GM23338 (cell line): ENCODE results near the gene RIMS4. TPM values are rescaled to one million over a fixed set of nuclear protein-coding genes. Genes with fewer than 3 reads are reported as not detected.

Experiments used
- ATAC-seq: fragments of 200-7000 bp; cut with Tn5 transposase; 3 replicates; pipeline ENCODE4 v1.9.1; 2020
- DNase-seq: peaks from one replicate; pipeline ENCODE4 v3.0.0-alpha.2; 2015; ENCODE audit warnings: low spot score
- H2AFZ ChIP-seq: fragments of 200-600 bp; sonication (generic); 2 replicates; pipeline ENCODE4 v1.8.0; 2016; ENCODE audit warnings: antibody characterized with exemption, mild to moderate bottlenecking, moderate library complexity
- H3F3A ChIP-seq: fragments of 200-600 bp; sonication (generic); replicated peaks from 2 replicates; pipeline ENCODE4 v1.8.0; 2017; ENCODE audit warnings: antibody characterized with exemption, mixed run types, low read depth
- H3K27ac ChIP-seq: fragments of 200-600 bp; sonication (generic); 2 replicates; pipeline ENCODE4 v1.6.1; 2016; ENCODE audit warnings: low read depth
- H3K27me3 ChIP-seq: fragments of 200-600 bp; sonication (generic); 2 replicates; pipeline ENCODE4 v1.8.0; 2016; ENCODE audit warnings: mild to moderate bottlenecking, mixed run types, moderate library complexity; ENCODE audit not compliant: insufficient read depth
- H3K36me3 ChIP-seq: fragments of 200-600 bp; sonication (generic); 2 replicates; pipeline ENCODE4 v1.8.0; 2016; ENCODE audit warnings: mild to moderate bottlenecking; ENCODE audit not compliant: insufficient read depth
- H3K4me1 ChIP-seq: fragments of 200-600 bp; sonication (generic); 2 replicates; pipeline ENCODE4 v1.8.0; 2016; ENCODE audit warnings: mild to moderate bottlenecking, moderate library complexity; ENCODE audit not compliant: insufficient read depth
- H3K4me2 ChIP-seq: fragments of 200-600 bp; sonication (generic); 2 replicates; pipeline ENCODE4 v1.7.1; 2017; ENCODE audit warnings: mixed run types
- H3K4me3 ChIP-seq: fragments of 200-600 bp; sonication (generic); 2 replicates; pipeline ENCODE4 v1.6.1; 2016; ENCODE audit warnings: mixed run types
- H3K79me2 ChIP-seq: fragments of 200-600 bp; sonication (generic); replicated peaks from 2 replicates; pipeline ENCODE4 v1.8.0; 2017; ENCODE audit warnings: mild to moderate bottlenecking; ENCODE audit not compliant: insufficient read depth
- H3K9me2 ChIP-seq: fragments of 200-600 bp; sonication (generic); 2 replicates; pipeline ENCODE4 v1.8.0; 2017; ENCODE audit not compliant: insufficient read depth
- H4K20me1 ChIP-seq: fragments of 200-600 bp; sonication (generic); replicated peaks from 2 replicates; pipeline ENCODE4 v1.8.0; 2017; ENCODE audit warnings: mild to moderate bottlenecking; ENCODE audit not compliant: insufficient read depth
- H3K27ac Mint-ChIP-seq: 2 replicates; pipeline ENCODE4 v1.8.0; 2020; ENCODE audit warnings: inconsistent platforms, mild to moderate bottlenecking, moderate library complexity, mixed read lengths
- H3K27me3 Mint-ChIP-seq: 3 replicates; pipeline ENCODE4 v1.8.0; 2022; ENCODE audit warnings: low read depth, mild to moderate bottlenecking, moderate library complexity, mixed read lengths, inconsistent platforms; ENCODE audit not compliant: insufficient read depth, poor library complexity
- H3K36me3 Mint-ChIP-seq: 3 replicates; pipeline ENCODE4 v1.8.0; 2021; ENCODE audit warnings: low read depth, mild to moderate bottlenecking, inconsistent platforms, moderate library complexity, mixed read lengths
- H3K4me1 Mint-ChIP-seq: 3 replicates; pipeline ENCODE4 v1.8.0; 2020; ENCODE audit warnings: mild to moderate bottlenecking, inconsistent platforms, mixed read lengths
- H3K4me3 Mint-ChIP-seq: 3 replicates; pipeline ENCODE4 v1.8.0; 2021; ENCODE audit warnings: moderate library complexity, mild to moderate bottlenecking, inconsistent platforms, mixed read lengths
- H3K9me3 Mint-ChIP-seq: 3 replicates; pipeline ENCODE4 v1.8.0; 2020; ENCODE audit warnings: moderate library complexity, mild to moderate bottlenecking, inconsistent platforms, mixed read lengths
- CREB1 ChIP-seq: fragments of 250-450 bp; sonication (Bioruptor Pico); IDR thresholded peaks from 2 replicates; pipeline ENCODE4 v1.5.0; 2020; ENCODE audit warnings: low read depth, mild to moderate bottlenecking, moderate library complexity
- ETS1 ChIP-seq: IDR thresholded peaks from 2 replicates; pipeline ENCODE4 v1.6.1; 2016; ENCODE audit warnings: antibody characterized with exemption
- EZH2 ChIP-seq: fragments of 200-600 bp; sonication (generic); IDR thresholded peaks from one replicate; pipeline ENCODE4 v1.8.0; 2017; ENCODE audit warnings: antibody characterized with exemption, mild to moderate bottlenecking, low read depth; ENCODE audit not compliant: unreplicated experiment
- EZH2phosphoT487 ChIP-seq: fragments of 200-600 bp; sonication (generic); IDR thresholded peaks from one replicate; pipeline ENCODE4 v1.8.1; 2018; ENCODE audit warnings: antibody characterized with exemption; ENCODE audit not compliant: unreplicated experiment
- JUNB ChIP-seq: IDR thresholded peaks from one replicate; pipeline ENCODE4 v1.6.1; 2016; ENCODE audit warnings: antibody characterized with exemption; ENCODE audit not compliant: unreplicated experiment
- NANOG ChIP-seq: IDR thresholded peaks from 2 replicates; pipeline ENCODE4 v1.6.1; 2016; ENCODE audit warnings: antibody characterized with exemption, borderline replicate concordance
- POLR2AphosphoS5 ChIP-seq: IDR thresholded peaks from 2 replicates; pipeline ENCODE4 v1.6.1; 2016; ENCODE audit warnings: antibody characterized with exemption, low read depth
- REST ChIP-seq: IDR thresholded peaks from one replicate; pipeline ENCODE4 v1.6.1; 2018; ENCODE audit warnings: antibody characterized with exemption; ENCODE audit not compliant: unreplicated experiment
- STAT1 ChIP-seq: IDR thresholded peaks from one replicate; pipeline ENCODE4 v1.6.1; 2016; ENCODE audit warnings: antibody characterized with exemption; ENCODE audit not compliant: unreplicated experiment
- ZNF114 ChIP-seq: fragments of 250-450 bp; sonication (Bioruptor Pico); IDR thresholded peaks from 2 replicates; pipeline ENCODE4 v1.5.0; 2020; ENCODE audit warnings: mild to moderate bottlenecking, moderate library complexity
- ZNF331 ChIP-seq: fragments of 250-450 bp; sonication (Bioruptor Pico); IDR thresholded peaks from 2 replicates; pipeline ENCODE4 v1.5.0; 2020; ENCODE audit warnings: low read depth, mild to moderate bottlenecking, moderate library complexity
- ZNF462 ChIP-seq: fragments of 250-450 bp; sonication (Bioruptor Pico); IDR thresholded peaks from 2 replicates; pipeline ENCODE4 v1.5.0; 2020; ENCODE audit warnings: mild to moderate bottlenecking, moderate library complexity
- polyA plus RNA-seq: library from polyadenylated mRNA; unstranded; fragments of >200 nt; fragmentation: Nextera tagmentation; extraction: Ambion mirVana; gene quantifications from 2 replicates; pipeline ENCODE4 v1.2.1, GENCODE V29; 2016
- total RNA-seq: library from RNA; depleted of rRNA; stranded (reverse); fragments of >200 nt; shearing (Covaris generic); gene quantifications from 2 replicates; pipeline ENCODE4 v1.2.3, GENCODE V29; 2014

Gene RIMS4
- total and polyA plus RNA-seq, 2 experiments from 2014 or later: 3.5 to 39.7 TPM

DNA sequence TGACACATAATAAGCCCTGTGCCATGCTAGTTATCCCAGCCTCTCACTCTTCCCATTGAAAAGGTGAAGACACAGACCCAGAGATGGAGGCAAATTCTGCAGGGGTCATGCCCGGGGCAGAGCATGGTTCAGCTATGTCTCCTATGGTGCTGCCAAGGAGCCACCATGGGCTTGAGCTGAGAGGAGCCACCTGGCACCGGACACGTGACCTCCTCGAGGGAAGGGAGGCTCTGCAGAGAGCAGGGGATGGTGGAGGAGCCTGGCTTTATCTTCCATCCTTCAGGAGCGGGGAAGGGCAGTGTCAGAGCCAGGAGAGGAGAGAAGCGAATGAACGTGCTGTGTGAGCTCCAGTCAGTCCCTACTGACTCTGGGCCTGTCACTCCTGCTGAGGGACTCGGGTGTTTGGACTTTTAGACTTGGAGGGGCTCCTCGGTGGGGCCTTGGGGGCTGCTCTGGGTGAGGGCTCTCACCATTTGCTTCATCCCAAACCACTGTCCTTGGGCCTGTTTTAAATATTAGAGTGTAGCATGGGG lies 106.3 kb downstream of the RIMS4 start (continued):
- no peak for TF ChIP-seq REST
- no peak for TF ChIP-seq ETS1

DNA sequence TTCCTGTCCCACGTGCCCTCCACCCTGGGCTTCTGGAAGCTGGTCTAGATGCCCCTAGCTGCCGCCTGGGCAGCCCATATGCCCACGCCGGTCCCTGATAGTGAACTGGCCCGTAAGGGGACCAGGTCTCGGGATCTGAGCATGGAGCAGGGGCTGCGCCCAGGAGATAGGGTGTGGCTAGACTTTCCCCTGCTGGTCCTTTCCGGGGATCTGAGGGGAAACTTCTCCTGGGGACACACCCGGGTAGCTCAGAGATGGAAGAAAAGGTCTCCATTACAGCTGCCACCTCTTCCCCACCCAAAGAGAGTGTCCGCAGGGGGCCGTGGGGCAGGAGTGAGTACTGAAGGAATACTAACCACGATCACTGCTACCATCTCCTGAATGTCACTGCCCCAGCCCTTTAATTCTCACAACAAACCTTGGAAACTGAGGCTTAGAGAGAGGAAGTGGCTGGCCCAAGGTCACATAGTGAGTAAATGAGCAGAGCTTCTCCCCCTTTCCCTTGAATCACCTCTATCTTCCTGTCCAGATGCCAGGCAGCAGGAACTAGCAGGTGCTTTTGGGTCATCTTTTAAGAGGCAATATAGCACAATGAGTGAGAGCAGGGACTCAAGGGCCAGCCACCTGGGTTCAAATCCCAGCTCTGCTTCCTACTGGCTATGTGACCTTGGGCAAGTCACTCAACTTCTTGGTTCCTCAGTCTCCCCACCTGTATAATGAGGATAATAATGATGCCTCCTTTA lies 107.0 kb downstream of the RIMS4 start:
- no peaks in the 10 kb centered on the region for H3K9me2 ChIP-seq
- no peak for DNase-seq
- TF ChIP-seq ZNF462 (CRISPR knock-in tag): no peak
- TF ChIP-seq ZNF114 (CRISPR knock-in tag): no peak
- TF ChIP-seq STAT1: no peak
- TF ChIP-seq CREB1 (CRISPR knock-in tag): no peak
- no peak for TF ChIP-seq EZH2phosphoT487
- no peak for TF ChIP-seq JUNB
- TF ChIP-seq EZH2: no peak
- no peak for TF ChIP-seq ZNF331 (CRISPR knock-in tag)
- no peak for TF ChIP-seq POLR2AphosphoS5
- no peak for TF ChIP-seq NANOG
- no peak for TF ChIP-seq ETS1

More for the DNA sequence above, 107.0 kb downstream of the RIMS4 start:
- no peaks in the 10 kb centered on the region for H3K36me3 ChIP-seq
- H3K27me3 ChIP-seq: no peaks in the 10 kb centered on the region
- no peaks in the 10 kb centered on the region for H3K9me3 Mint-ChIP-seq
- H3F3A ChIP-seq: no peaks in the 10 kb centered on the region
- H3K4me3 ChIP-seq: no peak overlapping the region
- H3K4me1 Mint-ChIP-seq: peaks cover 22% of the 10 kb centered on the region
- H3K4me3 Mint-ChIP-seq: no peak overlapping the region
- no peak overlapping the region for H3K4me2 ChIP-seq
- no peak overlapping the region for H3K27ac ChIP-seq
- H3K27ac Mint-ChIP-seq: no peak overlapping the region
- H3K36me3 Mint-ChIP-seq: no peaks in the 10 kb centered on the region
- no peaks in the 10 kb centered on the region for H3K79me2 ChIP-seq
- peaks cover 15% of the 10 kb centered on the region for H3K4me1 ChIP-seq
- no peaks in the 10 kb centered on the region for H4K20me1 ChIP-seq
- H3K27me3 Mint-ChIP-seq: peaks cover 2% of the 10 kb centered on the region
- ATAC-seq: no peak
- H2AFZ ChIP-seq: no peak overlapping the region
